HG03066 (cell line): ENCODE measurements around the gene GABPB2.

Source experiments
- ATAC-seq: cut with Tn5 transposase; IDR thresholded peaks from one replicate; pipeline ENCODE4 v1.9.1; 2021; ENCODE audit warnings: low read depth; ENCODE audit not compliant: unreplicated experiment

Gene GABPB2

DNA sequence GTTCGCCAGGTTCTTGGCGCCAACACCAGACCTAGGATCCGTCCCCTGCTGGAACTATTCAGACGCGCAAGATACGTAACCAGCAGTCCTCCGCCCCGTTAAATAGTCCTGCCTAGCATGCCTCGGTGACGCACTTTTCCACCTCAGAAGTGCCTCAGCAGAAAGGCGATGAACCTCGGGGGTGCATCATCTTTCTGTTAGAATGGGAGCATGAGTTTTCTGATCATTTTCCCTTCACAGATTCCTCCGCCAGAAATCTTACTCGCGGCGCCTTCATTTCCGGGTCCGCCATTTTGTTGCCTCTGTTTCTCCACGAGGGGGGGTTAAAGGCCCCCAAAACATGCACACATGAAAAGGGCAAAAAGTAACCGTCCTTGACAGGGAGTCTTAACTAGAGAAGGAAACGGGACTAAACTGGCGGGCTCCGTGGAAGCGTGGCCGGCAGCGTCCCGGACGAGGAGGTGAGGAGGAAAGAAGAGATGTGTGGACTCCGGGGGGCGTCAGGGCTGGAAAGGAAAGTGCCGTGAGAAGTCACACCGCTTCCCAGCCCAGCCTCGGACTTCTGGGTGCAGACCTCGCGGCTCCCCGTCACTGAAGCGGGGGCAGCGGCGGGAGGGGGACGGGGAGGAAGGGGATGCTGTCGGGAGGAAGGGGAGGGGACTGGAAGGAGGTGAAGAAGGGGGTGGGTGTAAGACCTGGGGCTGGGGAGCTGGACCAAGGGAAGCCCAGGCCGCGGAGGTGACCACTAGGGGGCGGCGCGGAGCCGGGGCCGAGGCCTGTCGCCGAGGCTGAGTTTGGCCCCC is at the start of gene GABPB2:
TSS of gene GABPB2 (plus strand) at position 288 of the 803 bp plus-strand sequence. CDS start 17,429 bp downstream, outside the sequence.
- peak; percentile 64 for ATAC-seq

DNA sequence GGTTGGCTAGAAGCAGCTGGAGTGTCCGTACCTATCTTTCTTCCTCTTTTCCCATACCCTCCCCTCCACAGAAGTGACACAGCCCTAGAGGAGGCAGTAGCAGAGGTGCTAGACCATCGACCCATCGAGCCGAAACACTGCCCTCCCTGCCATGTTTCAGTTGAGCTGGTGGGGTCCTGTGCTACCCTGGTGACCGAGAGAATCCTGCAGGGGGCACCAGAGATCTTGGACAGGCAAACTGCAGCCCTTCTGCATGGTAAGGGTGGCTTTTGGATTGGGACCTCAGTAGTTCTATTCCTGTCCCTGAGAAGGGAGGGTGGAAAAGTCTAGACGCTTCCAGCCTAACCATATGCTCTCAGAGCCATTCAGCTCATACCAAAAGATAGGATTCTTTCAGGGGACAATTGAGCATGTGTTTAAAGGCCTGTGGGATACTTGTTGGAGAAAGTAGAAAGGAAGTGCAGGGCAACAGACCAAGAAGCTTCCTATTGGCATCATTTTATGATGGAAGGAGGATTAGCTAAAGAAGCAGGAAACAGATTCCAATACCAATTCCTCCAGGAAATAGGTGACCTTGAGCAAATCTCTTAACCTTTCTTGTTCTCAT is 45.9 kb upstream of the GABPB2 start:
- no peak for ATAC-seq

DNA sequence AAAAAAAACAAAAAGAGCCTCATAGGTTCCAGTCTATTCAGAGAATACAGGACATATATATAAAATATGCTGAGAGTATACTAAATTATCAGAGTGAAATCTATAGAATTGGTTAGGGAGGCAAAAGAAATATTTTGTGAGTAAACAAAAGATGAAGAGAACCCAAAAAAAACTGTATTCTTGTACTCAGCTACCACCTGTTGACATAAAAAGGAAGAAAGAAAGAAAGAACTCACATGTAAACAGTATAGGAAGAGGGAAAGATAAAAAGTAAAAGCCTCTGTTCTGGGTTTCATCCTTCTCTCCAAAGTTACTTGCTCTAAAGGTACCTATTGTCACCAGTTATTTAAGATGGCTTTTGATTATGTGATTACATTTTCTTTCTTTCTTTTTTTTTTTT is 44.1 kb upstream of the GABPB2 start:
- no peak for ATAC-seq

DNA sequence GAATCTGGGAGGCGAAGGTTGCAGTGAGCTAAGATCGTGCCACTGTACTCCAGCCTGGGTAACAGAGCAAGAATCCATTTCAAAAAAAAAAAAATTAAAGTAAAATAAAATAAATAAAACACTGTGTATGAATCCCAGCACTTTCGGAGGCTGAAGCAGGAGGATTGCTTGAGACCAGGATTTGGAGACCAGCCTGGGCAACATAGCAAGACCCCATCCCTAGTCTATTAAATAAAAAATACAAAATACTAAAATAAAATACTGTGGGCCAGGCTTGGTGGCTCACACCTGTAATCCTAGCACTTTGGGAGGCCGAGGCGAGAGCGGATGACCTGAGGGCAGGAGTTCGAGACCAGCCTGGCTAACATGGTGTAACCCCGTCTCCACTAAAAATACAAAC is 38.4 kb upstream of the GABPB2 start:
- no peak for ATAC-seq

DNA sequence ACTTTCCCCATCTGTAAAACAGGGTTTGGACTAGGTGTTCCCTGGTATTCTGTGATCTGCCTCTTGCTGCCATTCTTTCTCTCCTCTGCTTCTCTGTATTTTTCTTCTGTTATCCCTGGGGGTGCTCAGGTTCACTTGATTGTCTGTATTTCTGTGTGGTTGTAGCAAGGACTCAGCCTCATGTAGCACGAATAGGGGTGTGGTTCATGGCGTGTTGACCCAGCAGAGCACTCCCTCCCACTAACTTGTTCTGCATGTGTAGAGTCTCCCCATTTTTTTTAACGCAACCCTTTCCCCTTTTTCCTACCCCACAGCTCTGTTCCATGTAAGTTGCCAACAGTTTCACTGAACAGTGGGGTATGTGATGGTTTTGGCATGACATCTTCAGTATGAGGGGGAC is 35.4 kb upstream of the GABPB2 start:
- ATAC-seq = no peak

DNA sequence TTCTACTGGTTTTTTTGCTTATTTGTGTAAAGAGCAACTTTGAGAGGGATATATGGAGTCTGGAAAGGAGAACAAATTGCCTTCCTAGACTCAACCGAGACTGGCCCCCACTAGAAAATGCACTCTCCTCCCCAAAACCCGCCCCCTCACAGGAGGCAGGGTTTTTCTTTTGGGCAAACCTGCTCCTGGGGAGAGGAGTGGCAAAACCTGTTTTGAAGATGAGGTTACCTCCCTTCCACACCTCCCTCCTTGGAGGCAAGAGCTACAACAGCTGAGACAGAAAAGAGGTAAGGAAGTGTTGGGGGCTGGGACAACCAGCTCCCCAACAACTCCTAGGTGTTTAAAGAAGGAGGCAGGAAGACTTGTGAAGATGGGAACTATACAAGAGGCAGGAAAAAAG is 34.2 kb upstream of the GABPB2 start, which contains the start of gene BNIPL:
TSS of gene BNIPL (plus strand) at position 231 of the 400 bp plus-strand sequence. CDS start at position 371, 140 bp downstream.
- ATAC-seq = no peak

DNA sequence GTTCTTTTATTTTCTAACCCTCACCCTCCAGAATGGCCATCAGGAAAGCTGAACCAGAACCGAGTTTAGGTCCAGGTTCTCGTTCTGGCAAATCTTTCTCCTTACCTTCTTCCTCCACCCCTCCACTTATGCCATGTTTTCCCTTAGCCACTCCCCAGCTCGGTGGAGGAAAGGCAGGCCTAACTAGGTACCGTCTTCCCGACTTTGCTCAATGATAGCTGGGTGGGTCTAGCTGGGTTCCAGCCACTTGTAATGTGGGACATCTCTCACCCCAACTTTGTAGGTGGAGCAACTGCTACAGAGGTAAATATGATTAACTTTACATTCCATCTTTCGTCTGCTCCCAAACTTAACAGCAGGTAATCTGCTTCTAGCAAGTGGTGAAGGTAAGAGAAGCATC is 33.5 kb upstream of the GABPB2 start:
- ATAC-seq = no peak

DNA sequence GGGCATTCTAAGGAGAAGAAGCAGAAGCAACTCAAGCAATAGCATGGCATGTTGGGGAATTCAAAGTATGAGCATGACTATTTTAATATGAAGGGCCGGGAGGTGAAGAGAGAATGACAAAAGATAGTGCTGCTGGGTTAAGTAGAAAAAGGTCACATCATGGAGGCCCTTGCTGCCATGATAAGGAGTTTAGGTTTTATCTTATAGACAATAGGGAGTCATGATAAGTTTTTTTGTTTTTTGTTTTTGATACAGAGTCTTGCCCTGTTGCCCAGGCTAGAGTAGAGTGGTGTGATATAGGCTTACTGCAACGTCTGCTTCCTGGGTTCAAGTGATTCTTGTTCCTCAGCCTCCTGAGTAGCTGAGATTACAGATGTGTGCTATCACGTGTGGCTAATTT is 31.0 kb upstream of the GABPB2 start:
- ATAC-seq = no peak

DNA sequence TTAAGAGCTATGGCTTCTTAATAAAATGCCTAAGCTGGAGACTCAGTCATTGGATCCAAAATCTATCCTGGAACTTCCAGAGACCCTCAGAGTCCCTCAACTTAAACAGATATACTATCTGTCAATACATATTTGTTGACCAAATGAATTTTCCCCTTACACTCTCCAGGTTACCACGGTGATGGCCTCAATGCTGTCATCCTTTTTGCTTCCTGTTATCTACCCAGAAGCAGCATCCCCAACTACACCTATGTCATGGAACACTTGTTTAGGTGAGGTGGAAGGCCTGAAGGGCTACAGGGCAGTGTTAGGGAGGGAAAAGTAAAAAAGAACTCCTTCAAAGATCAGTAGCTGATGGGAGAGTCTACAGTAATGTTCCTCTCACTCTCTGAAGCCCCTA is 27.4 kb upstream of the GABPB2 start:
- ATAC-seq = no peak

DNA sequence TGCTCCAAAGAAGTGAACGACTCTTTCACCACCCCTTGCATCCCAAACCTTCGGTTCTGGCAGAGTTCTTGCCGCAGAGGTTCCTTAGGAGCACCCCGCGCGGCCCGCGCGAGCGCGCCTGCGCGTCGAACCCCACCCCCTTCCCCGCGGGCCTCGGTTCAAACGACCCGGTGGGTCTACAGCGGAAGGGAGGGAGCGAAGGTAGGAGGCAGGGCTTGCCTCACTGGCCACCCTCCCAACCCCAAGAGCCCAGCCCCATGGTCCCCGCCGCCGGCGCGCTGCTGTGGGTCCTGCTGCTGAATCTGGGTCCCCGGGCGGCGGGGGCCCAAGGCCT is 23.0 kb upstream of the GABPB2 start, which contains the start of gene C1orf56:
TSS of gene C1orf56 (plus strand) at position 161 of the 334 bp plus-strand sequence. CDS start at position 258, 97 bp downstream.
- ATAC-seq = peak; percentile 56

DNA sequence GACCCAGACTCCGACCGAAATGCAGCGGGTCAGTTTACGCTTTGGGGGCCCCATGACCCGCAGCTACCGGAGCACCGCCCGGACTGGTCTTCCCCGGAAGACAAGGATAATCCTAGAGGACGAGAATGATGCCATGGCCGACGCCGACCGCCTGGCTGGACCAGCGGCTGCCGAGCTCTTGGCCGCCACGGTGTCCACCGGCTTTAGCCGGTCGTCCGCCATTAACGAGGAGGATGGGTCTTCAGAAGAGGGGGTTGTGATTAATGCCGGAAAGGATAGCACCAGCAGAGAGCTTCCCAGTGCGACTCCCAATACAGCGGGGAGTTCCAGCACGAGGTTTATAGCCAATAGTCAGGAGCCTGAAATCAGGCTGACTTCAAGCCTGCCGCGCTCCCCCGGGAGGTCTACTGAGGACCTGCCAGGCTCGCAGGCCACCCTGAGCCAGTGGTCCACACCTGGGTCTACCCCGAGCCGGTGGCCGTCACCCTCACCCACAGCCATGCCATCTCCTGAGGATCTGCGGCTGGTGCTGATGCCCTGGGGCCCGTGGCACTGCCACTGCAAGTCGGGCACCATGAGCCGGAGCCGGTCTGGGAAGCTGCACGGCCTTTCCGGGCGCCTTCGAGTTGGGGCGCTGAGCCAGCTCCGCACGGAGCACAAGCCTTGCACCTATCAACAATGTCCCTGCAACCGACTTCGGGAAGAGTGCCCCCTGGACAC is 22.5 kb upstream of the GABPB2 start:
- peak; percentile 54 for ATAC-seq

DNA sequence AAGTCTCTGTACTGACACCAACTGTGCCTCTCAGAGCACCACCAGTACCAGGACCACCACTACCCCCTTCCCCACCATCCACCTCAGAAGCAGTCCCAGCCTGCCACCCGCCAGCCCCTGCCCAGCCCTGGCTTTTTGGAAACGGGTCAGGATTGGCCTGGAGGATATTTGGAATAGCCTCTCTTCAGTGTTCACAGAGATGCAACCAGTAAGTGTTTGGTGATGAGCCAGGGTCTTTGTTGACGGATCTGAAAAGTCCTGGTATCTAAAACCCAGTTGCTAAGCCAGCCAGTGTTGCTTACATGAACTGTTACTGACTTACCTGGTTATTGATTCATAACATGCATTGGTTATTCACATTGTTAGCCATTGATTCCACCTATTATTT is 21.9 kb upstream of the GABPB2 start:
- no peak for ATAC-seq

DNA sequence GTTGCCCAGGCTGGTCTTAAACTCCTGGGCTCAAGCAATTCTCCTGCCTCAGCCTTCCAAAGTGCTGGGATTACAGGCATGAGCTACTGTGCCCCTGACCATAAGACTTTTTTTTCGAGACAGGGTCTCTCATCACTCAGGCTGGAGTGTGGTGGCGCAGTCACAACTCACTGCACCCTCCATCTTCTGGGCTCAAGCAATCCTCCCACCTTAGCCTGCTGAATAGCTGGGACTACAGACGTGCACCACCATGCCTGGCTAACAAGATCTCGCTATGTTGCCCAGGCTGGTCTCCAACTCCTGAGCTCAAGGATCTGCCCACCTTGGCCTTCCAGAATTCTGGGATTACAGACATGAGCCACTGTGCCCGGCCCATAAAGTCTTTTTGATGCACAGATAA is 21.1 kb upstream of the GABPB2 start:
- no peak for ATAC-seq

DNA sequence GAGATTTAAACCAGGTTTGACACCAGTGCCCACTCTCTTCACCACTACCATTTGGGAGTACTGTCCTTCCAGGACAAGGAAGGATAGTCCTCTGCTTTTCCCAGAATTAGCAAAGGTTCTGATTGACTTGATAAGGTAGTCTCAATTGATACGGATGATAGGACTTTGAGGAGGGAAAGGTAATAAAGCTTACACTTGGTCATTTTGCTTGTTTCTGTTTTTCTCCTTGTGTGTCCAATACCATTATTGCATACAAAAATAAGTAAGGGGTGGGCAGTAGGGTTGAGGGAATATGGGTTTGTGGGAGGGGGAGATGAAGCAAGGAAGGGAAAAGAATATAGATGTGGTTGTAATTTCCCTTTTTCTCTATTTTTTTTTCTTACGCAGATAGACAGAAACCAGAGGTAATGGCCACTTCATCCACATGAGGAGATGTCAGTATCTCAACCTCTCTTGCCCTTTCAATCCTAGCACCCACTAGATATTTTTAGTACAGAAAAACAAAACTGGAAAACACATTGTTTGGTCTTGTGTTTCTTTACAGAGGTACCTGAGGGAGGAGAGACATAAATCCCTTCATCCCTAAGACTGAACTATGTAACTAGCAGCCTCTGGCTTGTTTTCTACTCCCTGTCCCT is 20.4 kb upstream of the GABPB2 start:
- ATAC-seq = no peak

DNA sequence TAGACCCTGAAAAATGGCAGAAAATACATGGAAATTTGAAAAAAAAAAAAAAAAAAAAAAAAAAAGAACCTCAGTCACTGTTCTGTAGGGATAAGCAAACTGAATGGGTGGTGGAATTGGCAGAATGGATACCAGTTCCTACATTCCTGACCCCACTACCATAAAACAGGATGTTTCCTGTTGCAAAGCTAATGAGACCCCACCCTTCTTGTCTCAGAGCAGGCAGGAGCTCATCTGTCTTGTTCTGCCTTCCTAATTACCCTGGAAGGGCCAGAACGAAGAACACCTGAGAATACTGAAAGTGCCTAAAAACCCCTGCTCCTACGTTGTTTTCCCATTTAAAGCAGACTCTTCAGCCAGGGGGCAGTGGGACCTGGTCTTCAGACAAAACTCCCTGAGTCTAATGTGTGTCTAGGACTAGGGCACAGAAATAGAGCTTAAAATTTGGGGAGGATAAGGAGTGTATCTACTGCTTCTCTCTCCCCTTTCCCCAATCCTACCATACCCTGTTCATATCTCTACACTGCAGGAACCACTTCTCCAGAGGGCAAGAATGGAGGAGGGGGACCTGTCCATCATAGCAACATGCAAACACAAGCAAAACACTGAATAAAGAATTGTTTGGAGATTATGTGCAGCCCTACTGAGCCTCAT is 19.1 kb upstream of the GABPB2 start:
- no peak for ATAC-seq

DNA sequence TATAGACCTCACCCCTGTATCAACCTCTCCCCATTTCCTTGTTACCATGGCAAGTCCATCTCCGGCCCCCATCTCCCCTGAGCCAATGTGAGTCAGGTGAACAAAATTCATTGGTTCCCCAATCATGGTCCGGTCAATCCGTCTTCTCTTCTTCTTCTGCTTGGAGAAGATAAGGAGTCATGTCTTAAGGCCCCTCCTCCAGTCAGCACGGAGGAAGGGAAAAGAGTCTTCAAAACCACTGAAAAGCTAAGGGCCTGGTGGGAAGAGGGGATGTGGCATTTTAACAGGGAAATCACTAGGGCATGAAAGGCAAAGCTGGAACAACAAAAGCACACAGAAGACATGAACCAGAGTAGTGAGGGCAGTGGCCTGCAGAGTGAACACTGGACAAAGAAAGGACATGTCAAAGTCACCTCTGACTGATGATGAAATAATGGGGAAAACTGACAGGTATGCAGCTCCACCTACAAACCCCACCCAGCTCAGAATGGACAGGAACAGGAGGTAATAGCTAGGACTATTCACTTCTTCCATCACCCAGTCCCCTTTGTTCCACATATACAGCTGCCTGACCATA is 15.5 kb upstream of the GABPB2 start:
- ATAC-seq = no peak

DNA sequence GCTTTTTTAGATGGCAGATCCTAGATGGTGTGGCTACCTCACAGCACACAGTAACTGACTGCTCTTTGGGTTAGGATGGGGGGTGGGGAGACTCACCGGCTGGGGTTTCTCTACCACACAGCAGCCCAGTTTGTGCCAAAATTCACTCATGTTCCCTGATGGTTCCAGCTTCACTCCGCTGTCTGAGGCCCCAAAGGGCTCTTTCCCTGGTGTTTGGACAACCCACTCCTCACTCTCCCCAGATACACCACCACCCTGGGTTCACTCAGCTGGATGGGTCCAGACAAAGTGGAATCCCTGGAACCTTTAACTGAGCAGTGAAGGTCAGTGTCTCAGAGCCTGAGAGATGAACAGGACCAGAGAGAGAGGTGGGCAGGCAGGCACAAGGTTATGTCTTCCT is 15.0 kb upstream of the GABPB2 start:
- no peak for ATAC-seq

DNA sequence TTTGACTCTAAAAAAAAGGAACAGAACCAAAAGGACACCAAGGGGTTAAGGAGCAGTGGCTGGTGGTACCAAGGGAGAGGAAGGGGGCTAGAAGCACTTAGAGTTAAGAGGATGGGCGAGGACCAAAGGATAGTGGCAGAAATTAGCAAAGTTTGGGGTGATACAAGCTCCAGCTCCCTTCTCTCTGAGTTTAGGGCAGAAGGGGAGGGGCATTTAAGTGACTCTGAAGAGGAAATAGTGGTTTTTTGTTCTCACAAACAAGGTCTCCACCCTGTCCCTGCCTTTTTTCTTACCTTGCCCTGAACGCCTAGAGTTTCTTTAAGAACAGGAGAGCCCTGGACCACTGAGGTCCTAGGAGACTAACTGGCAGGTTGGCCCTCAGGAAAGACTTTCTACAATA is 14.4 kb upstream of the GABPB2 start:
- ATAC-seq = no peak

DNA sequence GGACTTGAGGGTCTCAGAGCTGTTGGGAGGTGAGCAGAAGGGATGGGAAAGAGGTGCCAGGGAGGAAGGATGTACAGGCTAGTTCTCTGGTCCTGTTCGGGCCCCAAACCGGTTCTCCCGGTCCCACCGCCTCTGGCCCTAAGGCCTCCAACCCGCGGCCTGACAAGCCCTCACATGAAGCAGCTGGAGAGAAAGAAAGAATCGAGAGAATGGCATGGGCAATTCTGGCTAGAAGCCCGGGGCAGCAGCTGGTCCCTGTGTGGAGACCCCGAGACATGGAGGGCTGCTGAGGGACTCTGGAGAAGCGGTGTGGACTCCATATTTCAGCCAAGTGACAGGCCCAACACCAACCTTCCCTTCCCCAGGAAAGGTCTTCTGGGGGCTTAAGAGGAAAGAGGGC is 11.9 kb upstream of the GABPB2 start:
- ATAC-seq = no peak
